GM12874 (cell line): ENCODE data around the gene PIEZO1.

Source experiments
- CTCF ChIP-seq: IDR thresholded peaks from 2 replicates; pipeline ENCODE4 v1.5.1; 2011; ENCODE audit warnings: low read depth, mild to moderate bottlenecking, control low read depth, low read length, moderate library complexity; ENCODE audit not compliant: insufficient read depth

The PIEZO1 gene

GRCh38 chr16:88785106-88785924 lies at the start of gene PIEZO1:
Gene PIEZO1, minus strand, starts transcription at chr16:88785220. Its CDS starts 256 bp downstream, at chr16:88784964.
- peak; percentile 93 for TF ChIP-seq CTCF

GRCh38 chr16:88834670-88835069 lies 49.6 kb upstream of the PIEZO1 start:
- TF ChIP-seq CTCF, result no peak

- TF ChIP-seq CTCF, result no peak
Measured at GRCh38 chr16:88833086-88833485, 48.1 kb upstream of the PIEZO1 start.

GRCh38 chr16:88831838-88832237 lies 46.8 kb upstream of the PIEZO1 start:
- TF ChIP-seq CTCF, result no peak

- TF ChIP-seq CTCF, result no peak
Measured at GRCh38 chr16:88830783-88831182, 45.8 kb upstream of the PIEZO1 start.

GRCh38 chr16:88830258-88830657 lies 45.2 kb upstream of the PIEZO1 start:
- no peak for TF ChIP-seq CTCF

GRCh38 chr16:88828711-88829110 lies 43.7 kb upstream of the PIEZO1 start:
- TF ChIP-seq CTCF, result no peak
